Lung (tissue), 12 donors: ENCODE results near the gene DLAT. TPM values are rescaled to one million over a fixed set of nuclear protein-coding genes. Genes with fewer than 3 reads are reported as not detected.
"Not testable (repeated sequence)": the region's sequence is repeated elsewhere in the genome, so short reads cannot be mapped to it uniquely, and the experiment has no call there.

ENCODE experiments used
- ATAC-seq: fragments of 200-7000 bp; cut with Tn5 transposase; one replicate; pipeline ENCODE4 v1.9.1; 2020; ENCODE audit warnings: moderate number of reproducible peaks; ENCODE audit not compliant: insufficient read depth, low FRiP score
- DNase-seq, 3 donors: peaks; one replicate each; pipeline ENCODE4 v3.0.0-alpha.2; 2013 to 2017
- H3K27ac ChIP-seq, 2 donors: one replicate each; pipeline ENCODE4 v1.5.1; 2013; ENCODE audit warnings: mild to moderate bottlenecking in 2 of 2, moderate library complexity in 2 of 2, control low read depth in 1 of 2, inconsistent platforms in 1 of 2, low read depth in 1 of 2, low read length in 1 of 2
- H3K27me3 ChIP-seq, 3 donors: one replicate each; pipeline ENCODE4 v1.5.1; 2013; ENCODE audit warnings: low read length in 2 of 3; ENCODE audit not compliant: control insufficient read depth in 3 of 3, insufficient read depth in 3 of 3
- H3K36me3 ChIP-seq, 4 donors: one replicate each; pipeline ENCODE4 v1.5.1; 2013; ENCODE audit warnings: low read length in 4 of 4, mild to moderate bottlenecking in 1 of 4, moderate library complexity in 1 of 4; ENCODE audit not compliant: control insufficient read depth in 4 of 4, insufficient read depth in 4 of 4
- H3K4me1 ChIP-seq, 5 donors: one replicate each; pipeline ENCODE4 v1.5.1; 2013; ENCODE audit warnings: low read length in 5 of 5, mild to moderate bottlenecking in 2 of 5, moderate library complexity in 1 of 5; ENCODE audit not compliant: control insufficient read depth in 5 of 5, insufficient read depth in 5 of 5
- H3K4me3 ChIP-seq: one replicate; pipeline ENCODE4 v1.5.1; 2013; ENCODE audit warnings: mild to moderate bottlenecking, control low read depth, moderate library complexity
- H3K9ac ChIP-seq, 2 donors: one replicate each; pipeline ENCODE4 v1.5.1; 2013; ENCODE audit warnings: low read length in 2 of 2, control low read depth in 1 of 2; ENCODE audit not compliant: insufficient read depth in 1 of 2
- H3K9me3 ChIP-seq, 4 donors: one replicate each; pipeline ENCODE4 v1.5.1; 2013; ENCODE audit warnings: low read length in 3 of 4, mild to moderate bottlenecking in 1 of 4, moderate library complexity in 1 of 4; ENCODE audit not compliant: control insufficient read depth in 4 of 4, insufficient read depth in 3 of 4
- WGBS, 2 donors: extraction: QIAGEN DNeasy Blood & Tissue Kit; methylation state at CpG; one replicate each; pipeline ENCODE4 v1.1.7; 2013; 5-methylcytosine and 5-hydroxymethylcytosine counted together
- polyA plus RNA-seq, 2 donors: library from polyadenylated mRNA; stranded (reverse); fragments of 200-250 nt; gene quantifications; one replicate each; pipeline ENCODE4 v1.2.1, GENCODE V29; 2013
- total RNA-seq, 2 donors: library from RNA; depleted of rRNA in 1 of 2; stranded (reverse); fragments of >200 nt in 1 of 2; gene quantifications; one replicate each; pipeline ENCODE4 v1.2.1, GENCODE V29; 2014 to 2021
- TF ChIP-seq, protein P1 (sequence below): IDR thresholded peaks from 2 replicates; pipeline ENCODE4 v1.5.1; 2012; ENCODE audit warnings: mild to moderate bottlenecking; ENCODE audit errors: control extremely low read depth, extremely low read depth
- donor health status: control.
- donor health status: control.
- donor health status: Bipolar disorder and iron deficiency.
- donor health status: healthy.
- donor health status: DM: yes; HTN: yes; CAD: no.

DLAT gene
- total and polyA plus RNA-seq, 4 donors = 12.0 to 32.9 (median 26.5) TPM

DNA sequence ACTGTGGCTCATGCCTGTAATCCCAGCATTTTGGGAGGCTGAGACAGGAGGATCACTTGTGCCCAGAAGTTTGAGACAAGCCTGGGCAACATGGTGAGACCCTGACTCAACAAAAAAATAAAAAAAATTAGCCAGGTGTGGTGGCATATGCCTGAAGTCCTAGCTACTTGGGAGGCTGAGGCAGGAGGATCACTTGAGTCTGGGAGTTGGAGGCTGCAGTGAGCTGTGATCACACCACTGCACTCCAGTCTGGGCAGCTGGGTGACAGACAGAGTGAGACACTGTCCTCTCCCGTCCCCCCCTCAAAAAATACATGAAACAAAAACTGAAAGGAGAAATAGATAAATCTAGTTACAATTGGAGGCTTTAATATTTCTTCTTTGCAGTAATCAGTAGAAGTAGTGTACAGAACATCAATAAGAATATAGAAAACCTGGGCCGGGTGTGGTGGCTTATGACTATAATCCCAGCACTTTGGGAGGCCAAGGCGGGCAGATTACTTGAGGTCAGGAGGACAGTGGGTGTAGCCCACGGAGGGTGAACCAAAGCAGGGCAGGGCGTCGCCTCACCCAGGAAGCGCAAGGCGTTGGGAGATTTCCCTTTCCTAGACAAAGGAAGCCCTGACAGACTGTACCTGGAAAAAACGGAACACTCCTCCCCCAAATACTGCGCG, 19.6 kb upstream of the DLAT start:
- 89 to 92% methylated on average over 11 of the region's 11 CpGs for WGBS, 2 donors
- Histone ChIP-seq H3K4me1 (no peaks in the 10 kb centered on the region), H3K27me3 (no peaks in the 10 kb centered on the region), H3K9ac (no peak overlapping the region), H3K9me3 (peaks cover 0 to 2% (median 0%) of the 10 kb centered on the region in 4 donors), H3K27ac (no peak overlapping the region), H3K36me3 (peaks cover 0 to 8% (median 2%) of the 10 kb centered on the region in 4 donors), H3K4me3 (no peak overlapping the region)
- ATAC-seq (no peak), DNase-seq (no peak)
- TF ChIP-seq, protein P1, sequence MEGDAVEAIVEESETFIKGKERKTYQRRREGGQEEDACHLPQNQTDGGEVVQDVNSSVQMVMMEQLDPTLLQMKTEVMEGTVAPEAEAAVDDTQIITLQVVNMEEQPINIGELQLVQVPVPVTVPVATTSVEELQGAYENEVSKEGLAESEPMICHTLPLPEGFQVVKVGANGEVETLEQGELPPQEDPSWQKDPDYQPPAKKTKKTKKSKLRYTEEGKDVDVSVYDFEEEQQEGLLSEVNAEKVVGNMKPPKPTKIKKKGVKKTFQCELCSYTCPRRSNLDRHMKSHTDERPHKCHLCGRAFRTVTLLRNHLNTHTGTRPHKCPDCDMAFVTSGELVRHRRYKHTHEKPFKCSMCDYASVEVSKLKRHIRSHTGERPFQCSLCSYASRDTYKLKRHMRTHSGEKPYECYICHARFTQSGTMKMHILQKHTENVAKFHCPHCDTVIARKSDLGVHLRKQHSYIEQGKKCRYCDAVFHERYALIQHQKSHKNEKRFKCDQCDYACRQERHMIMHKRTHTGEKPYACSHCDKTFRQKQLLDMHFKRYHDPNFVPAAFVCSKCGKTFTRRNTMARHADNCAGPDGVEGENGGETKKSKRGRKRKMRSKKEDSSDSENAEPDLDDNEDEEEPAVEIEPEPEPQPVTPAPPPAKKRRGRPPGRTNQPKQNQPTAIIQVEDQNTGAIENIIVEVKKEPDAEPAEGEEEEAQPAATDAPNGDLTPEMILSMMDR = no peak

DNA sequence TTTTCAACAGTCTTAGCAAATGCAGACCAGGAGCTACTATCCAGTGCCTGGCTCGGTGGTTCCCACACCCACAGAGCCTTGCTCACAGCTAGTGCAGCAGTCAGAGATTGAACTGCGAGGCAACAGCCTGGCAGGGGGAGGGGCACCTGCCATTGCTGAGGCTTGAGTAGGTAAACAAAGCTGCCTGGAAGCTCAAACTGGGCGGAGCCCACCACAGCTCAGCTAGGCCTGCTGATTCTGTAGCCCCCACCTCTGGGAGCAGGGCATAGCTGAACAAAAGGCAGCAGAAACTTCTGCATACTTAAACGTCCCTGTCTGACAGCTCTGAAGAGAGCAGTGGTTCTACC, 19.1 kb upstream of the DLAT start:
- H3K36me3 ChIP-seq, ATAC-seq, H3K9me3 ChIP-seq, H3K27ac ChIP-seq, DNase-seq, H3K9ac ChIP-seq, H3K4me3 ChIP-seq, H3K27me3 ChIP-seq, H3K4me1 ChIP-seq: not testable (repeated sequence)
- 85 to 86% methylated on average over 4 of the region's 4 CpGs for WGBS, 2 donors

DNA sequence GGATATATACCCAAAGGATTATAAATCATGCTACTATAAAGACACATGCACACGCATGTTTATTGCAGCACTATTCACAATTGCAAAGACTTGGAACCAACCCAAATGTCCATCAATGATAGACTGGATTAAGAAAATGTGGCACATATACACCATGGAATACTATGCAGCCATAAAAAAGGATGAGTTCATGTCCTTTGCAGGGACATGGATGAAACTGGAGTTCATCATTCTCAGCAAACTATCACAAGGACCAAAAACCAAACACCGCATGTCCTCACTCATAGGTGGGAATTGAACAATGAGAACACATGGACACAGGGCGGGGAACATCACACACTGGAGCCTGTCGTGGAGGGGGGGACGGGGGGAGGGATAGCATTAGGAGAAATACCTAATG, 13.8 kb upstream of the DLAT start:
- H3K27me3 ChIP-seq, ATAC-seq, H3K4me3 ChIP-seq, H3K9ac ChIP-seq, H3K9me3 ChIP-seq, H3K4me1 ChIP-seq, H3K36me3 ChIP-seq, H3K27ac ChIP-seq, DNase-seq: not testable (repeated sequence)
- 93% methylated on average over 5 of the region's 5 CpGs for WGBS, 2 donors

DNA sequence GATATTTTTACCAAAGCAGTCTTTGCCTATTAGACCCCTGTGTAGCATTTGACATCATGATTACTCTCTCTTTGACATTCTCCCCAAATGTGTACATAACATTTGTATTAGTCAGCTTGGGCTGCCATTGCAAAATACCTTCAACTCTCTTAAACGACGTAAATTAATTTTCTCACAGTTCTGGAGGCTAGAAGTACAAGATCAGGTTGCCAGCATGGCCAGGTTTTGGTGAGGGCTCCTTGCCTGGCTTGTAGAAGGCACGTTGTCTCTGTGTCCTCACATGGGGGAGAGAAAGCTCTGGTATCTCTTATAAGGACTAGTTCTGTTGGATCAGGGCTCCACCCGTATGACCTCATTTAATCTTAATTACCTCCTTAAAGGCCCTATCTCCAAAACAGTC, 12.3 kb upstream of the DLAT start:
- Histone ChIP-seq H3K9me3 (no peaks in the 10 kb centered on the region), H3K27me3 (no peaks in the 10 kb centered on the region), H3K27ac (no peak overlapping the region), H3K4me1 (peaks cover 0 to 5% (median 0%) of the 10 kb centered on the region in 5 donors), H3K4me3 (no peak overlapping the region), H3K9ac (no peak overlapping the region), H3K36me3 (no peaks in the 10 kb centered on the region)
- WGBS, 2 donors = 73 to 90% methylated on average over 4 of the region's 4 CpGs
- no peak for DNase-seq
- no peak for ATAC-seq
- TF ChIP-seq, protein P1 = no peak
